GM12892 (cell line): Measurements from ENCODE around the gene YIPF6.

Source experiments
- POLR2A ChIP-seq: IDR thresholded peaks from 2 replicates; pipeline ENCODE4 v1.6.1; 2011; ENCODE audit warnings: low read depth, low read length, control low read depth
- TAF1 ChIP-seq: IDR thresholded peaks from 2 replicates; pipeline ENCODE4 v1.6.1; 2011; ENCODE audit warnings: low read depth, mild to moderate bottlenecking, control low read depth, low read length, borderline replicate concordance

- TF ChIP-seq TAF1 (no peak), POLR2A (no peak)
Measured at GRCh38 chrX:68499543-68500504, 973 bp downstream of the YIPF6 start.
